ENCODE data around the gene RBP7. TPM values are rescaled to one million over a fixed set of nuclear protein-coding genes. Genes with fewer than 3 reads are reported as not detected.
"Not testable (repeated sequence)": the region's sequence is repeated elsewhere in the genome, so short reads cannot be mapped to it uniquely, and the experiment has no call there.

The RBP7 gene
- total RNA-seq, 1 donor from 2014 or later = 11.0 TPM

DNA sequence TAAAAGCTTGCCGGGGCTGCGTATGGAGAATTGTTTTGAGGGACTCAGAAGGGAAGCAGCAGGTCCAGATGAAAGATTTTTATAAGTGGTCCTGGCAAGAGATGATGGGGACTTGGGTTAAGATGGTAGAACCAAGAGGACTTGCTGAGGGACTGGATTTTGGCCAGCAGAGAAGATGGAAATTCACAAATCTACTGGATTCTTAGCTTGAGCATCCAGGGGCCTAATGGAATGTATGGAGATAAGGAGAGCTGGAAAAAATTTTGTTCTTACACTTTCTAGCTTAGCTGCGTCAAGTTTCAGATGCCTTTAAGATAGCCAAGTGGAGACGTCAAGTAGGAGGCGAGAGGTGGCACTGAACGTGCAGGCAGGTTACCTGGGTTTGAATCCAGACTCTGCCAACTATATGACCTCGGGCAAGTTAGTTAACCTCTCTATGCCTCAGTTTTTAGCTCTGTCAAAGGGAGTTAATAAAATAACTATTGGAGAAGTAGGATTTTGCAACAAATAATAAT lies 3.4 kb upstream of the RBP7 start:
- Histone ChIP-seq H3K27me3 (ENCODE audit: control insufficient read depth in 3 of 3, insufficient read depth in 3 of 3, low read length in 3 of 3) (peaks cover 5 to 13% (median 10%) of the 10 kb centered on the region in 3 donors), H3K36me3 (ENCODE audit: control insufficient read depth in 3 of 3, insufficient read depth in 3 of 3, low read length in 3 of 3) (no peaks in the 10 kb centered on the region), H3K4me1 (ENCODE audit: control insufficient read depth in 3 of 3, insufficient read depth in 3 of 3, low read length in 3 of 3) (peaks cover 9 to 15% (median 10%) of the 10 kb centered on the region in 3 donors), H3K4me3 (ENCODE audit: low read length in 3 of 3) (no peak overlapping the region), H3K9ac (ENCODE audit: low read depth in 1 of 3, low read length in 3 of 3) (no peak overlapping the region), H3K9me3 (ENCODE audit: control insufficient read depth in 3 of 3, low read length in 3 of 3) (no peaks in the 10 kb centered on the region), H3K27ac (ENCODE audit: low read depth, low read length) (no peak overlapping the region)

DNA sequence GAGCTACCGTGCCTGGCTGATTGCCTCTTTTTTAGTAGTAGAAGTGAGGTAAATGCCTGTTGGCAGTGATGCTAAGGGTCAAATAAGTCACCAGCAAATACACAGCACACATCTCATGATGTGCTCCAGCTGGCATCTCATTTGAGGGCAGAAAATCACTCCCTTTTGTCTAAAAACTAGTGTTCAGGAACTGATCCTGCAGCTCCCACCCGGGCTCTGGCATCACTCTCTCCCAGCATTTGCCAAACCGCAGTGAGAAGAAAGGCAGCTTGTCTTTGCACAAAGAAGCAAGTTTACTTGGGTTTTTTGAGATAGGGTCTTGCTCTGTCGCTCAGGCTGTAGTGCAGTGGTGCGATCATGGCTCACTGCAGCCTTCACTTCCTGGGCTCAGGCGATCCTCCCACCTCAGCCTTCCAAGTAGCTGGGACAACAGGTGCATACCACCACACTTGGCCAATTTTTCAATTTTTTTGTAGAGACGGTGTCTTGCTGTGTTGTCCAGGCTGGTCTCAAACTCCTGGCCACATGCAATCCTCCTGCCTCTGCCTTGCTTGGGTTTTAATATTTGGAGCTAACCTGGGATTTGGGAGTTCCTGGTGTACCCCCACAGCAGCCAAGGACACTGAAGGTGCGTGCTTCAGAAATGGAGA lies 4.1 kb downstream of the RBP7 start:
- Histone ChIP-seq H3K4me3 (ENCODE audit: low read length in 3 of 3) (no peak overlapping the region), H3K27me3 (ENCODE audit: control insufficient read depth in 3 of 3, insufficient read depth in 3 of 3, low read length in 3 of 3) (peaks cover 11 to 25% (median 16%) of the 10 kb centered on the region in 3 donors), H3K9ac (ENCODE audit: low read depth in 1 of 3, low read length in 3 of 3) (no peak overlapping the region), H3K9me3 (ENCODE audit: control insufficient read depth in 3 of 3, low read length in 3 of 3) (no peaks in the 10 kb centered on the region), H3K27ac (ENCODE audit: low read depth, low read length) (no peak overlapping the region), H3K36me3 (ENCODE audit: control insufficient read depth in 3 of 3, insufficient read depth in 3 of 3, low read length in 3 of 3) (no peaks in the 10 kb centered on the region), H3K4me1 (ENCODE audit: control insufficient read depth in 3 of 3, insufficient read depth in 3 of 3, low read length in 3 of 3) (peaks cover 0 to 6% (median 0%) of the 10 kb centered on the region in 3 donors)

- not testable (repeated sequence) for H3K27ac ChIP-seq (ENCODE audit: low read depth, low read length); H3K4me1 ChIP-seq (ENCODE audit: control insufficient read depth in 3 of 3, insufficient read depth in 3 of 3, low read length in 3 of 3); H3K9ac ChIP-seq (ENCODE audit: low read depth in 1 of 3, low read length in 3 of 3); H3K36me3 ChIP-seq (ENCODE audit: control insufficient read depth in 3 of 3, insufficient read depth in 3 of 3, low read length in 3 of 3); H3K4me3 ChIP-seq (ENCODE audit: low read length in 3 of 3); H3K9me3 ChIP-seq (ENCODE audit: control insufficient read depth in 3 of 3, low read length in 3 of 3); H3K27me3 ChIP-seq (ENCODE audit: control insufficient read depth in 3 of 3, insufficient read depth in 3 of 3, low read length in 3 of 3)
Observed at GRCh38 chr1:10005248-10005647, 8.2 kb downstream of the RBP7 start.

GRCh38 chr1:10007169-10007568 lies 10.1 kb downstream of the RBP7 start:
- no peaks in the 10 kb centered on the region for H3K27me3 ChIP-seq (ENCODE audit: control insufficient read depth in 3 of 3, insufficient read depth in 3 of 3, low read length in 3 of 3)
- H3K9ac ChIP-seq (ENCODE audit: low read depth in 1 of 3, low read length in 3 of 3) = no peak overlapping the region
- H3K9me3 ChIP-seq (ENCODE audit: control insufficient read depth in 3 of 3, low read length in 3 of 3) = no peaks in the 10 kb centered on the region
- H3K36me3 ChIP-seq (ENCODE audit: control insufficient read depth in 3 of 3, insufficient read depth in 3 of 3, low read length in 3 of 3) = no peaks in the 10 kb centered on the region
- no peaks in the 10 kb centered on the region for H3K4me1 ChIP-seq (ENCODE audit: control insufficient read depth in 3 of 3, insufficient read depth in 3 of 3, low read length in 3 of 3)
- H3K4me3 ChIP-seq (ENCODE audit: low read length in 3 of 3) = no peak overlapping the region
- no peak overlapping the region for H3K27ac ChIP-seq (ENCODE audit: low read depth, low read length)

DNA sequence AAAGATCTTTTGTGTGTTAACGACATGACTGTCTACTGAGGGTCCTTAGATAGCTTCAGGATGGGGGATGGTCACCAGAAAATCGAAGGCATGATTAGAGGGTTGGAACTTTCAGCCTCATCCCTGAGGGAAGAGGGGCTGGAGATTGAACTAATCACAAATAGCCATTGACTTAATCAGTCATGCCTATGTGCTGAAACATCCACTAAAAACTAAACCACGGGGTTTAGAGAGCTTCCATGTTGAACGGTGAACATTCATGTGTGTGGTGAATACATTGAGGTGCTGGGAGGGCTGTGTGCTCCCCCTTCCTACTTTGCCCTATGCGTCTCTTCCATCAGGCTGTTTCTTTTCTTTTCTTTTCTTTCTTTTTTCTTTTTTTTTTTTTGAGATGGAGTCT lies 17.0 kb downstream of the RBP7 start:
- Histone ChIP-seq H3K4me3 (ENCODE audit: low read length in 3 of 3) (no peak overlapping the region), H3K4me1 (ENCODE audit: control insufficient read depth in 3 of 3, insufficient read depth in 3 of 3, low read length in 3 of 3) (peaks cover 0 to 3% (median 0%) of the 10 kb centered on the region in 3 donors), H3K27me3 (ENCODE audit: control insufficient read depth in 3 of 3, insufficient read depth in 3 of 3, low read length in 3 of 3) (no peaks in the 10 kb centered on the region), H3K27ac (ENCODE audit: low read depth, low read length) (no peak overlapping the region), H3K9ac (ENCODE audit: low read depth in 1 of 3, low read length in 3 of 3) (no peak overlapping the region), H3K9me3 (ENCODE audit: control insufficient read depth in 3 of 3, low read length in 3 of 3) (no peaks in the 10 kb centered on the region), H3K36me3 (ENCODE audit: control insufficient read depth in 3 of 3, insufficient read depth in 3 of 3, low read length in 3 of 3) (no peaks in the 10 kb centered on the region)

GRCh38 chr1:10019561-10019960 lies 22.5 kb downstream of the RBP7 start:
- Histone ChIP-seq H3K27me3 (ENCODE audit: control insufficient read depth in 3 of 3, insufficient read depth in 3 of 3, low read length in 3 of 3) (no peaks in the 10 kb centered on the region), H3K9me3 (ENCODE audit: control insufficient read depth in 3 of 3, low read length in 3 of 3) (no peaks in the 10 kb centered on the region), H3K9ac (ENCODE audit: low read depth in 1 of 3, low read length in 3 of 3) (no peak overlapping the region), H3K4me3 (ENCODE audit: low read length in 3 of 3) (no peak overlapping the region), H3K27ac (ENCODE audit: low read depth, low read length) (no peak overlapping the region), H3K4me1 (ENCODE audit: control insufficient read depth in 3 of 3, insufficient read depth in 3 of 3, low read length in 3 of 3) (peaks cover 0 to 3% (median 0%) of the 10 kb centered on the region in 3 donors), H3K36me3 (ENCODE audit: control insufficient read depth in 3 of 3, insufficient read depth in 3 of 3, low read length in 3 of 3) (no peaks in the 10 kb centered on the region)

DNA sequence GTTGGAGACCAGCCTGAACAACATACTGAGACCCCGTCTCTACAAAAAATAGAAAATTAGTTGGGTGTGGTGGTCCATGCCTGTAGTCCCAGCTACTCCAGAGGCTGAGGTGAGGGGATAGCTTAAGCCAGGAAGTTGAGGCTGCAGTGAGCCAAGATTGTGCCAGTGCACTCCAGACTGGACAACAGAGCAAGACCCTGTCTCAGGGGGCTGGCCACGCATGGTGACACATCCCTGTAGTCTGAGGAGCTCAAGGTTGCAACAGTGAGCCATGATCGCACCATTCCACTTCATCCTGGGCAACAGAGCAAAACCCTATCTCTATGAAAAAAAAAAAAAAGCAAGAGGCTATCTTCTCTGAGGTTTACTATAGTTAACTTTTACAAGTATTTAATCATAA lies 23.1 kb downstream of the RBP7 start:
- Histone ChIP-seq H3K4me1 (ENCODE audit: control insufficient read depth in 3 of 3, insufficient read depth in 3 of 3, low read length in 3 of 3) (peaks cover 0 to 3% (median 0%) of the 10 kb centered on the region in 3 donors), H3K9ac (ENCODE audit: low read depth in 1 of 3, low read length in 3 of 3) (no peak overlapping the region), H3K9me3 (ENCODE audit: control insufficient read depth in 3 of 3, low read length in 3 of 3) (no peaks in the 10 kb centered on the region), H3K27ac (ENCODE audit: low read depth, low read length) (no peak overlapping the region), H3K27me3 (ENCODE audit: control insufficient read depth in 3 of 3, insufficient read depth in 3 of 3, low read length in 3 of 3) (no peaks in the 10 kb centered on the region), H3K36me3 (ENCODE audit: control insufficient read depth in 3 of 3, insufficient read depth in 3 of 3, low read length in 3 of 3) (no peaks in the 10 kb centered on the region), H3K4me3 (ENCODE audit: low read length in 3 of 3) (no peak overlapping the region)

DNA sequence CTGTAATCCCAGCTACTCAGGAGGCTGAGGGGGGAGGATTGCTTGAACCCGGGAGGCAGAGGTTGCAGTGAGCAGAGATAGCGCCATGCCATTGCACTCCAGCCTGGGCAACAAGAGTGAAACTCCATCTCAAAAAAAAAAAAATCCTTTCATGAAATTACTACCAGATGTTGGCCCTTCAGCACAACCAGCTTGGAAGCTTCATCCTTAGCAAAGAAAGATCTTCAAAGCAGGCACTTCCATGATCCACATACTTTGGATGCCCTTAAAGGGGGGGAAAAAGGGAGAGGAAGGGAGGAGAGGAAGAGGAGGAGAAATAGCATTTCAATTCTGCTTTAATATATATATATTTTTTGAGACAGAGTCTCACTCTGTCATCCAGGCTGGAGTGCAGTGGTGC lies 23.6 kb downstream of the RBP7 start:
- H3K9ac ChIP-seq (ENCODE audit: low read depth in 1 of 3, low read length in 3 of 3); H3K27me3 ChIP-seq (ENCODE audit: control insufficient read depth in 3 of 3, insufficient read depth in 3 of 3, low read length in 3 of 3); H3K9me3 ChIP-seq (ENCODE audit: control insufficient read depth in 3 of 3, low read length in 3 of 3): not testable (repeated sequence)

DNA sequence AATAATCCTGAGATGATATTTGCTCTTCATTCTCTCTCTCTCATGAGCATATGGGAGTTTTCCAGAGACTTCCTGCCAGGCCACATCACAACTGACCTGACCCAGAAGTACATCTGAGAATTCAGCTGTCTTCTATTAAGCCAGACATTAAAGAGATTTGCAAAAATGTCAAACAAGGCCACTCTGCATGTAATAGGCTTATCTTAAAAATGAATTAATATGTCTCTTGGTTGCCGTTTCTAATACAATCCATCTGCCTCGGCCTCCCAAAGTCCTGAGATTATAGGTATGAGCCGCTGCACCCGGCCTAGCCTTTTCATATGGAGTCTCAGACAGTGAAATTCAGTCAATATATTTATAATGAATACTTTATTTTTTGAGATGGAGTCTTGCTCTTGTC lies 25.0 kb downstream of the RBP7 start:
- not testable (repeated sequence) for H3K4me1 ChIP-seq (ENCODE audit: control insufficient read depth in 3 of 3, insufficient read depth in 3 of 3, low read length in 3 of 3); H3K4me3 ChIP-seq (ENCODE audit: low read length in 3 of 3); H3K9ac ChIP-seq (ENCODE audit: low read depth in 1 of 3, low read length in 3 of 3); H3K36me3 ChIP-seq (ENCODE audit: control insufficient read depth in 3 of 3, insufficient read depth in 3 of 3, low read length in 3 of 3); H3K27me3 ChIP-seq (ENCODE audit: control insufficient read depth in 3 of 3, insufficient read depth in 3 of 3, low read length in 3 of 3); H3K9me3 ChIP-seq (ENCODE audit: control insufficient read depth in 3 of 3, low read length in 3 of 3); H3K27ac ChIP-seq (ENCODE audit: low read depth, low read length)

More for the DNA sequence above, 23.6 kb downstream of the RBP7 start:
- H3K36me3 ChIP-seq (ENCODE audit: control insufficient read depth in 3 of 3, insufficient read depth in 3 of 3, low read length in 3 of 3); H3K4me3 ChIP-seq (ENCODE audit: low read length in 3 of 3); H3K27ac ChIP-seq (ENCODE audit: low read depth, low read length); H3K4me1 ChIP-seq (ENCODE audit: control insufficient read depth in 3 of 3, insufficient read depth in 3 of 3, low read length in 3 of 3): not testable (repeated sequence)

DNA sequence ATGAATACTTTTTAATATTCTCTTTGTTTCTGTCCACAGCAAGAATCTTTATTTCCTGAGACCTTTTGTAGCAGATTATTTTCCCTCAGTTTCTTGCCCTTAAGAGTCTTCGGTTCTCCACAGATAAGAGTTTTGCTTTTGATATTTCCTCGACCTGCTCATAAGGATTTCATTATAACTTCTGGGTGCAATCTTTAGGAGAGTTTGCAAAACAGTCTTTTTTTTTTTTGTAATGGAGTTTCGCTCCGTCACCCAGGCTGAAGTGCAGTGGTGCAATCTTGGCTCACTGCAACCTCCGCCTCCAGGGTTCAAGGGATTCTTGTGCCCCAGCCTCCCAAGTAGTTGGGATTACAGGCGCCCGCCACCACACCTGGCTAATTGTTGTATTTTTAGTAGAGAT lies 25.6 kb downstream of the RBP7 start:
- H3K9me3 ChIP-seq (ENCODE audit: control insufficient read depth in 3 of 3, low read length in 3 of 3) = no peaks in the 10 kb centered on the region
- no peak overlapping the region for H3K27ac ChIP-seq (ENCODE audit: low read depth, low read length)
- no peaks in the 10 kb centered on the region for H3K4me1 ChIP-seq (ENCODE audit: control insufficient read depth in 3 of 3, insufficient read depth in 3 of 3, low read length in 3 of 3)
- H3K9ac ChIP-seq (ENCODE audit: low read depth in 1 of 3, low read length in 3 of 3) = no peak overlapping the region
- H3K27me3 ChIP-seq (ENCODE audit: control insufficient read depth in 3 of 3, insufficient read depth in 3 of 3, low read length in 3 of 3) = no peaks in the 10 kb centered on the region
- no peak overlapping the region for H3K4me3 ChIP-seq (ENCODE audit: low read length in 3 of 3)
- no peaks in the 10 kb centered on the region for H3K36me3 ChIP-seq (ENCODE audit: control insufficient read depth in 3 of 3, insufficient read depth in 3 of 3, low read length in 3 of 3)

Measured in skeletal muscle tissue (tissue), 4 donors.